Neural cell (in vitro differentiated cells): Measurements from ENCODE around the gene NUDT3.

Source experiments
- CTCF ChIP-seq: fragments of 450-650 bp; IDR thresholded peaks from 2 replicates; pipeline ENCODE4 v1.5.1; 2014; ENCODE audit warnings: antibody characterized with exemption, mild to moderate bottlenecking, moderate library complexity; ENCODE audit not compliant: poor library complexity, severe bottlenecking
- EP300 ChIP-seq: fragments of 450-650 bp; conservative IDR thresholded peaks from 2 replicates; pipeline ENCODE4 v1.6.1; 2014; ENCODE audit warnings: antibody characterized with exemption, mild to moderate bottlenecking, moderate library complexity; ENCODE audit not compliant: poor library complexity, severe bottlenecking
- EZH2 ChIP-seq: fragments of 200-600, 300-800 bp; shearing (Covaris generic), sonication (generic); IDR thresholded peaks from 2 replicates; pipeline ENCODE4 v1.6.1; 2014; ENCODE audit warnings: antibody characterized with exemption, low read length, borderline replicate concordance, mild to moderate bottlenecking; ENCODE audit not compliant: insufficient read depth, poor library complexity, severe bottlenecking
- POLR2AphosphoS5 ChIP-seq: IDR thresholded peaks from 2 replicates; pipeline ENCODE4 v1.6.1; 2012
- RAD21 ChIP-seq: fragments of 450-650 bp; conservative IDR thresholded peaks from 2 replicates; pipeline ENCODE4 v1.6.1; 2014; ENCODE audit warnings: antibody characterized with exemption, mild to moderate bottlenecking, moderate library complexity
- REST ChIP-seq: IDR thresholded peaks from 2 replicates; pipeline ENCODE4 v1.6.1; 2012; ENCODE audit warnings: borderline replicate concordance
- SMC3 ChIP-seq: fragments of 450-650 bp; conservative IDR thresholded peaks from 2 replicates; pipeline ENCODE4 v1.6.1; 2014; ENCODE audit warnings: antibody characterized with exemption, mild to moderate bottlenecking, moderate library complexity; ENCODE audit not compliant: poor library complexity

DNA sequence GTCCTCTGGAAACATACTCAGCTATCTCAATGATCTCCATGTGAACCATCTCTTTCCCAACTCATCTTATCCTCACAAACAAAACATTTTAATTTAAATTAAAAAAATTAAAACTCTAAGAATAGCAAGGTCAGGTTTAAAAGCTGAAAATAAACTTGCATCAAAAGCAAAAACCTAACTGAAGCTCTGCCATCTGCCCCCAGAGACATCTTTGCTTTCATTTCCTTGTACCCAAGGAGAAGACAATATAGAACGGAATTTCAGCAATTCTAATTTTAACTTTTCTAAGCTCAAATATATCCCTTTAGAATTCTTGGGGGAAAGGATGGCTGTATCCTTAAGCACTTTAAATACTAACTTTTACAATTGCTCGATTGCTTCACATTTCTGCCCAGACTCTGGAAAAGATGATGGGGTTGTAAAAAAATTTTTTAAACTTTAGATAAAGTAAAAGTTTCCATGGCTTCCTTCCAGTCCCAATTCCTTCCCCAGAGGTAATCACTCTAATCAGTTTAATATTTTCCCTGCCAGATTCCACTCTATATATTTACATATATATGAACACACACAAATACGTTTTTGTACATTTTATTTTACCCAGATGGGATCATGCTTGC is 74.5 kb downstream of the NUDT3 start:
- TF ChIP-seq RAD21 (no peak), REST (no peak), CTCF (no peak), POLR2AphosphoS5 (no peak), SMC3 (no peak), EP300 (no peak), EZH2 (no peak)
